Astrocyte of the spinal cord (primary cell): ENCODE results near the gene MBTPS2.

ENCODE experiments used
- DNase-seq: peaks from one replicate; pipeline ENCODE4 v3.0.0; 2011; ENCODE audit warnings: low read depth, low spot score
- H3K4me3 ChIP-seq: 2 replicates; pipeline ENCODE4 v1.5.1; 2011; ENCODE audit warnings: low read depth, mild to moderate bottlenecking, low read length, moderate library complexity
- CTCF ChIP-seq: IDR thresholded peaks from 2 replicates; pipeline ENCODE4 v1.5.1; 2012; ENCODE audit warnings: low read depth, mild to moderate bottlenecking, low read length, inconsistent platforms
- in situ Hi-C: cut with HindIII; loops from 2 replicates; pipeline ENCODE4 v1.10.0; 2017; ENCODE audit warnings: low sequenced_read_pairs

Gene MBTPS2

GRCh38 chrX:21839334-21840192, at the start of gene MBTPS2:
Gene MBTPS2, plus strand, starts transcription at chrX:21839617. Its CDS starts 118 bp downstream, at chrX:21839735.
- TF ChIP-seq CTCF, result peak; percentile 29
- in situ Hi-C loops, result no loop called here
- H3K4me3 ChIP-seq, result peak within 1 kb of the TSS; percentile 67
- DNase-seq, result peak; percentile 93

- in situ Hi-C loops, result no loop called here
- H3K4me3 ChIP-seq, result no peak overlapping the region
- no peak for TF ChIP-seq CTCF
- peak; percentile 80 for DNase-seq
Measured at GRCh38 chrX:21798677-21799219, 40.7 kb upstream of the MBTPS2 start.

- no peak for DNase-seq
- in situ Hi-C loops, result no loop called here
- TF ChIP-seq CTCF, result no peak
- no peak overlapping the region for H3K4me3 ChIP-seq
Measured at GRCh38 chrX:21799767-21800166, 39.6 kb upstream of the MBTPS2 start.

- no peak for TF ChIP-seq CTCF
- peak; percentile 49 for DNase-seq
- in situ Hi-C loops, result no loop called here
- H3K4me3 ChIP-seq, result no peak overlapping the region
Measured at GRCh38 chrX:21800344-21800770, 39.1 kb upstream of the MBTPS2 start.

GRCh38 chrX:21802054-21802670, 37.3 kb upstream of the MBTPS2 start:
- TF ChIP-seq CTCF, result no peak
- in situ Hi-C loops, result no loop called here
- no peak for DNase-seq
- no peak overlapping the region for H3K4me3 ChIP-seq

GRCh38 chrX:21802839-21803238, 36.6 kb upstream of the MBTPS2 start:
- in situ Hi-C loops, result no loop called here
- TF ChIP-seq CTCF, result no peak
- no peak overlapping the region for H3K4me3 ChIP-seq
- DNase-seq, result no peak
